HCT116 (cell line): ENCODE data around the gene COPB1. TPM values are rescaled to one million over a fixed set of nuclear protein-coding genes. Genes with fewer than 3 reads are reported as not detected.

Experiments
- ATAC-seq: fragments of 200-7000 bp; cut with Tn5 transposase; 2 replicates; pipeline ENCODE4 v1.9.1; 2020; ENCODE audit warnings: mild to moderate bottlenecking, moderate library complexity
- BruUV-seq: library from RNA; stranded (reverse); fragments of 400-500 nt; replicated peaks from 2 replicates; lab custom pipeline; 2021; lab: Mats Ljungman, UMichigan
- CTCF ChIA-PET: fragments of 300-600 bp; sonication (Branson Sonifier 250); formaldehyde crosslinking; loops from one replicate; lab custom pipeline; 2021; ENCODE audit warnings: antibody characterized with exemption; lab: Charles Lee
- POLR2A ChIA-PET: fragments of 300-600, 350-600 bp; sonication (Branson Sonifier 250); formaldehyde crosslinking; loops from one replicate; lab custom pipeline; 2021; ENCODE audit warnings: antibody characterized with exemption; lab: Charles Lee
- RAD21 ChIA-PET, 2 experiments: fragments of 300-600 bp; sonication (Branson Sonifier 250); formaldehyde crosslinking; loops; one replicate each; lab custom pipeline; 2023; ENCODE audit warnings: low total read pairs in 2 of 2; ENCODE audit not compliant: uncharacterized antibody in 2 of 2, unreplicated experiment in 2 of 2, low non-redundant PET in 1 of 2; lab: Charles Lee
- DNase-seq: peaks from one replicate; pipeline ENCODE4 v3.0.0-alpha.2; 2010; ENCODE audit warnings: low read depth, low spot score
- H2AFZ ChIP-seq: fragments of 200-600 bp; shearing (Covaris generic), sonication (generic); 2 replicates; pipeline ENCODE4 v1.6.1; 2017; ENCODE audit warnings: low read depth, mixed run types, mixed read lengths, antibody characterized with exemption, low read length; ENCODE audit not compliant: poor library complexity, severe bottlenecking
- H3K27ac ChIP-seq: 2 replicates; pipeline ENCODE4 v1.5.1; 2012; ENCODE audit warnings: low read depth, low read length
- H3K27me3 ChIP-seq: fragments of 200-600 bp; sonication (generic); 2 replicates; pipeline ENCODE4 v1.6.1; 2016; ENCODE audit warnings: mixed run types, low read length, mixed read lengths; ENCODE audit not compliant: insufficient read depth
- H3K36me3 ChIP-seq, 2 experiments: fragments of 200-500 bp in 1 of 2; fragments of 200-600 bp in 1 of 2; sonication (Bioruptor generic) in 1 of 2; sonication (generic) in 1 of 2; 2 replicates each; pipeline versions ENCODE4 v1.5.1 to v1.6.1; 2014 to 2016; ENCODE audit warnings: low read length in 2 of 2, inconsistent platforms in 1 of 2, mixed read lengths in 1 of 2, mixed run types in 1 of 2; ENCODE audit not compliant: insufficient read depth in 2 of 2, control insufficient read depth in 1 of 2
- H3K4me1 ChIP-seq, 2 experiments: fragments of 200-600 bp in 1 of 2; sonication (generic) in 1 of 2; 2 replicates each; pipeline versions ENCODE4 v1.5.1 to v1.6.1; 2012 to 2017; ENCODE audit warnings: low read length in 2 of 2, inconsistent platforms in 1 of 2, mild to moderate bottlenecking in 1 of 2, mixed read lengths in 1 of 2, mixed run types in 1 of 2, moderate library complexity in 1 of 2; ENCODE audit not compliant: insufficient read depth in 2 of 2, control insufficient read depth in 1 of 2
- H3K4me2 ChIP-seq: fragments of 200-600 bp; sonication (generic); 2 replicates; pipeline ENCODE4 v1.6.1; 2017; ENCODE audit warnings: mixed run types, low read length, mixed read lengths
- H3K4me3 ChIP-seq, 2 experiments: fragments of 200-600 bp in 1 of 2; sonication (generic) in 1 of 2; replicated peaks in 1 of 2; 2 replicates each; pipeline ENCODE4 v1.5.1; 2011 to 2016; ENCODE audit warnings: low read length in 2 of 2, control low read depth in 1 of 2, low read depth in 1 of 2, mild to moderate bottlenecking in 1 of 2, mixed read lengths in 1 of 2, mixed run types in 1 of 2
- H3K79me2 ChIP-seq: fragments of 200-600 bp; sonication (generic); 2 replicates; pipeline ENCODE4 v1.6.1; 2017; ENCODE audit warnings: mild to moderate bottlenecking, mixed run types, low read length, moderate library complexity, mixed read lengths; ENCODE audit not compliant: insufficient read depth
- H3K9ac ChIP-seq: fragments of 200-600 bp; sonication (generic); 2 replicates; pipeline ENCODE4 v1.6.1; 2016; ENCODE audit warnings: low read length, mixed read lengths
- H3K9me2 ChIP-seq: fragments of 200-600 bp; sonication (generic), shearing (Covaris generic); 2 replicates; pipeline ENCODE4 v1.6.1; 2017; ENCODE audit warnings: mixed run types, mild to moderate bottlenecking, moderate library complexity; ENCODE audit not compliant: insufficient read depth
- H3K9me3 ChIP-seq, 2 experiments: fragments of 200-500 bp in 1 of 2; fragments of 200-600 bp in 1 of 2; sonication (Bioruptor generic) in 1 of 2; sonication (generic) in 1 of 2; 2 replicates each; pipeline ENCODE4 v1.6.1; 2014 to 2017; ENCODE audit warnings: low read length in 2 of 2, mixed read lengths in 2 of 2, inconsistent platforms in 1 of 2, low read depth in 1 of 2, mild to moderate bottlenecking in 1 of 2, mixed run types in 1 of 2, moderate library complexity in 1 of 2; ENCODE audit not compliant: control insufficient read depth in 1 of 2, insufficient read depth in 1 of 2
- H4K20me1 ChIP-seq: fragments of 200-600 bp; sonication (generic), shearing (Covaris generic); 2 replicates; pipeline ENCODE4 v1.6.1; 2017; ENCODE audit warnings: mixed run types, mild to moderate bottlenecking, moderate library complexity; ENCODE audit not compliant: insufficient read depth
- CBX3 ChIP-seq: IDR thresholded peaks from 2 replicates; pipeline ENCODE4 v1.6.1; 2012; ENCODE audit warnings: low read depth
- EZH2phosphoT487 ChIP-seq: fragments of 200-600 bp; IDR thresholded peaks from 2 replicates; pipeline ENCODE4 v1.6.1; 2018; ENCODE audit warnings: antibody characterized with exemption, borderline replicate concordance
- FOSL1 ChIP-seq: IDR thresholded peaks from 2 replicates; pipeline ENCODE4 v1.6.1; 2012; ENCODE audit warnings: low read depth
- POLR2AphosphoS5 ChIP-seq: IDR thresholded peaks from 2 replicates; pipeline ENCODE4 v1.6.1; 2011; ENCODE audit warnings: mild to moderate bottlenecking, low read depth, low read length, moderate library complexity
- YY1 ChIP-seq: IDR thresholded peaks from 2 replicates; pipeline ENCODE4 v1.6.1; 2011; ENCODE audit warnings: low read length, low read depth, moderate library complexity, mild to moderate bottlenecking; ENCODE audit not compliant: insufficient replicate concordance; ENCODE audit errors: extremely low read depth
- ZBTB33 ChIP-seq: IDR thresholded peaks from 2 replicates; pipeline ENCODE4 v1.6.1; 2011; ENCODE audit warnings: mild to moderate bottlenecking, low read length, moderate library complexity; ENCODE audit not compliant: insufficient replicate concordance; ENCODE audit errors: extremely low read depth
- intact Hi-C: fragments of 100-400 bp; cut with micrococcal nuclease; formaldehyde crosslinking; loops from 2 replicates; pipeline ENCODE4 v1.10.0; 2022
- total RNA-seq: library from RNA; stranded (reverse); gene quantifications from one replicate; pipeline ENCODE4 v1.2.1, GENCODE V29; 2021; ENCODE audit not compliant: unreplicated experiment

The COPB1 gene
- total RNA-seq, 1 experiment from 2014 or later: 95.5 TPM

GRCh38 chr11:14499178-14499559, 442 bp downstream of the COPB1 start:
- Histone ChIP-seq H3K9me3 (no peaks in the 10 kb centered on the region), H3K79me2 (peaks cover 43% of the 10 kb centered on the region), H3K36me3 (peaks cover 22 to 23% of the 10 kb centered on the region in 2 experiments), H3K4me3 (peak overlapping the region; percentile 64 to 89), H3K9me2 (no peaks in the 10 kb centered on the region), H2AFZ (no peak overlapping the region), H4K20me1 (0 out of 2 replicates have a peak, but pooled peaks cover 3% of the 10 kb centered on the region), H3K27ac (no peak overlapping the region), H3K27me3 (no peaks in the 10 kb centered on the region), H3K4me1 (peaks cover 7 to 14% of the 10 kb centered on the region in 2 experiments; a peak in 3 of 4 replicates), H3K4me2 (peak overlapping the region; percentile 80)
- TSS peak; percentile 47 for BruUV-seq
- CTCF ChIA-PET: no interaction called here
- DNase-seq: no peak
- intact Hi-C loops: no loop called here
- no peak for TF ChIP-seq POLR2AphosphoS5
- TF ChIP-seq, all 23 proteins: peak for 0
- RAD21 ChIA-PET: no interaction called here
- POLR2A ChIA-PET: interaction anchor here (0.6 kb wide), 1 partner anchor 17 kb away, joined by 5 read pairs; no protein-coding TSS in a partner anchor
- ATAC-seq: peak; percentile 57
- peak overlapping the region; percentile 72 for H3K9ac ChIP-seq

GRCh38 chr11:14480716-14481115, 18.9 kb downstream of the COPB1 start:
- intact Hi-C loops: no loop called here
- Histone ChIP-seq H4K20me1 (no peaks in the 10 kb centered on the region), H3K4me3 (no peak overlapping the region), H3K36me3 (peaks cover 55 to 69% of the 10 kb centered on the region in 2 experiments), H3K27me3 (no peaks in the 10 kb centered on the region), H3K9me2 (no peaks in the 10 kb centered on the region), H2AFZ (no peak overlapping the region), H3K9me3 (no peaks in the 10 kb centered on the region), H3K79me2 (no peaks in the 10 kb centered on the region; the same call in none of the 2 replicates), H3K4me2 (no peak overlapping the region), H3K4me1 (no peaks in the 10 kb centered on the region), H3K27ac (no peak overlapping the region), H3K9ac (no peak overlapping the region)
- TF ChIP-seq YY1 (no peak), ZBTB33 (no peak), FOSL1 (no peak), CBX3 (no peak), EZH2phosphoT487 (no peak), POLR2AphosphoS5 (no peak)
- ChIA-PET CTCF (no interaction called here), POLR2A (no interaction called here), RAD21 (no interaction called here)
- ATAC-seq: no peak
- DNase-seq: no peak
- BruUV-seq: no TSS peak
